ENCODE data around the gene EPHA2. TPM values are rescaled to one million over a fixed set of nuclear protein-coding genes. Genes with fewer than 3 reads are reported as not detected.

The EPHA2 gene
- total RNA-seq, 1 donor from 2014 or later, result not detected

- no peaks in the 10 kb centered on the region for H3K36me3 Mint-ChIP-seq (ENCODE audit: low read depth)
Measured at GRCh38 chr1:16178596-16179497, 23.0 kb upstream of the EPHA2 start.

GRCh38 chr1:16177306-16177705, 21.4 kb upstream of the EPHA2 start:
- no peaks in the 10 kb centered on the region for H3K36me3 Mint-ChIP-seq (ENCODE audit: low read depth)
- intact Hi-C loops (cut with micrococcal nuclease), result no loop called here
- H3K4me3 Mint-ChIP-seq (ENCODE audit: low read depth), result no peak overlapping the region
- no peaks in the 10 kb centered on the region for H3K9me3 Mint-ChIP-seq
- no peaks in the 10 kb centered on the region for H3K4me1 Mint-ChIP-seq (ENCODE audit: low read depth)
- no peak overlapping the region for H3K27ac Mint-ChIP-seq
- no peaks in the 10 kb centered on the region for H3K27me3 Mint-ChIP-seq (ENCODE audit: low read depth)
- DNase-seq (ENCODE audit: low spot score), result no peak

More at GRCh38 chr1:16178596-16179497, 23.0 kb upstream of the EPHA2 start:
- intact Hi-C loops (cut with micrococcal nuclease), result no loop called here
- no peak for DNase-seq (ENCODE audit: low spot score)
- H3K27me3 Mint-ChIP-seq (ENCODE audit: low read depth), result no peaks in the 10 kb centered on the region
- no peaks in the 10 kb centered on the region for H3K4me1 Mint-ChIP-seq (ENCODE audit: low read depth)
- H3K27ac Mint-ChIP-seq, result no peak overlapping the region
- H3K9me3 Mint-ChIP-seq, result no peaks in the 10 kb centered on the region
- no peak overlapping the region for H3K4me3 Mint-ChIP-seq (ENCODE audit: low read depth)

GRCh38 chr1:16176653-16177052, 20.8 kb upstream of the EPHA2 start:
- DNase-seq (ENCODE audit: low spot score), result no peak
- H3K4me3 Mint-ChIP-seq (ENCODE audit: low read depth), result no peak overlapping the region
- no peaks in the 10 kb centered on the region for H3K4me1 Mint-ChIP-seq (ENCODE audit: low read depth)
- H3K27me3 Mint-ChIP-seq (ENCODE audit: low read depth), result no peaks in the 10 kb centered on the region
- H3K27ac Mint-ChIP-seq, result no peak overlapping the region
- H3K9me3 Mint-ChIP-seq, result no peaks in the 10 kb centered on the region
- intact Hi-C loops (cut with micrococcal nuclease), result no loop called here
- H3K36me3 Mint-ChIP-seq (ENCODE audit: low read depth), result no peaks in the 10 kb centered on the region

- Mint-ChIP-seq H3K4me3 (ENCODE audit: low read depth) (no peak overlapping the region), H3K4me1 (ENCODE audit: low read depth) (no peaks in the 10 kb centered on the region), H3K36me3 (ENCODE audit: low read depth) (no peaks in the 10 kb centered on the region), H3K9me3 (no peaks in the 10 kb centered on the region), H3K27ac (no peak overlapping the region), H3K27me3 (ENCODE audit: low read depth) (peaks cover 3% of the 10 kb centered on the region)
- intact Hi-C loops (cut with micrococcal nuclease), result no loop called here
- DNase-seq (ENCODE audit: low spot score), result no peak
Measured at GRCh38 chr1:16175610-16176553, 20.0 kb upstream of the EPHA2 start.

- Mint-ChIP-seq H3K4me3 (ENCODE audit: low read depth) (no peak overlapping the region), H3K27ac (no peak overlapping the region), H3K4me1 (ENCODE audit: low read depth) (no peaks in the 10 kb centered on the region), H3K27me3 (ENCODE audit: low read depth) (peaks cover 3% of the 10 kb centered on the region), H3K36me3 (ENCODE audit: low read depth) (no peaks in the 10 kb centered on the region), H3K9me3 (no peaks in the 10 kb centered on the region)
- intact Hi-C loops (cut with micrococcal nuclease), result no loop called here
- no peak for DNase-seq (ENCODE audit: low spot score)
Measured at GRCh38 chr1:16174886-16175598, 19.2 kb upstream of the EPHA2 start.

- peaks cover under 1% of the 10 kb centered on the region for H3K4me1 Mint-ChIP-seq (ENCODE audit: low read depth)
- no peak overlapping the region for H3K4me3 Mint-ChIP-seq (ENCODE audit: low read depth)
- H3K9me3 Mint-ChIP-seq, result no peaks in the 10 kb centered on the region
- H3K36me3 Mint-ChIP-seq (ENCODE audit: low read depth), result no peaks in the 10 kb centered on the region
- DNase-seq (ENCODE audit: low spot score), result no peak
- intact Hi-C loops (cut with micrococcal nuclease), result no loop called here
- no peak overlapping the region for H3K27ac Mint-ChIP-seq
- H3K27me3 Mint-ChIP-seq (ENCODE audit: low read depth), result peaks cover 7% of the 10 kb centered on the region
Measured at GRCh38 chr1:16174261-16174868, 18.5 kb upstream of the EPHA2 start.

- Mint-ChIP-seq H3K4me1 (ENCODE audit: low read depth) (peaks cover 6% of the 10 kb centered on the region), H3K27ac (no peak overlapping the region), H3K4me3 (ENCODE audit: low read depth) (no peak overlapping the region), H3K36me3 (ENCODE audit: low read depth) (no peaks in the 10 kb centered on the region), H3K9me3 (no peaks in the 10 kb centered on the region), H3K27me3 (ENCODE audit: low read depth) (peaks cover 13% of the 10 kb centered on the region)
- intact Hi-C loops (cut with micrococcal nuclease), result no loop called here
- no peak for DNase-seq (ENCODE audit: low spot score)
Measured at GRCh38 chr1:16173447-16174260, 17.8 kb upstream of the EPHA2 start.

GRCh38 chr1:16172964-16173446, 17.1 kb upstream of the EPHA2 start:
- intact Hi-C loops (cut with micrococcal nuclease), result no loop called here
- Mint-ChIP-seq H3K36me3 (ENCODE audit: low read depth) (no peaks in the 10 kb centered on the region), H3K4me3 (ENCODE audit: low read depth) (no peak overlapping the region), H3K27me3 (ENCODE audit: low read depth) (peaks cover 16% of the 10 kb centered on the region), H3K9me3 (no peaks in the 10 kb centered on the region), H3K27ac (no peak overlapping the region), H3K4me1 (ENCODE audit: low read depth) (peaks cover 8% of the 10 kb centered on the region)
- no peak for DNase-seq (ENCODE audit: low spot score)

- intact Hi-C loops (cut with micrococcal nuclease), result no loop called here
- Mint-ChIP-seq H3K4me3 (ENCODE audit: low read depth) (no peak overlapping the region), H3K9me3 (no peaks in the 10 kb centered on the region), H3K27ac (no peak overlapping the region), H3K27me3 (ENCODE audit: low read depth) (peaks cover 16% of the 10 kb centered on the region), H3K4me1 (ENCODE audit: low read depth) (peaks cover 8% of the 10 kb centered on the region), H3K36me3 (ENCODE audit: low read depth) (no peaks in the 10 kb centered on the region)
- no peak for DNase-seq (ENCODE audit: low spot score)
Measured at GRCh38 chr1:16172218-16172830, 16.5 kb upstream of the EPHA2 start.

- no peak for DNase-seq (ENCODE audit: low spot score)
- H3K9me3 Mint-ChIP-seq, result no peaks in the 10 kb centered on the region
- intact Hi-C loops (cut with micrococcal nuclease), result no loop called here
- H3K4me1 Mint-ChIP-seq (ENCODE audit: low read depth), result peaks cover 8% of the 10 kb centered on the region
- peaks cover 16% of the 10 kb centered on the region for H3K27me3 Mint-ChIP-seq (ENCODE audit: low read depth)
- no peaks in the 10 kb centered on the region for H3K36me3 Mint-ChIP-seq (ENCODE audit: low read depth)
- no peak overlapping the region for H3K4me3 Mint-ChIP-seq (ENCODE audit: low read depth)
- H3K27ac Mint-ChIP-seq, result no peak overlapping the region
Measured at GRCh38 chr1:16171314-16172151, 15.7 kb upstream of the EPHA2 start.

- H3K27ac Mint-ChIP-seq, result no peak overlapping the region
- H3K36me3 Mint-ChIP-seq (ENCODE audit: low read depth), result no peaks in the 10 kb centered on the region
- intact Hi-C loops (cut with micrococcal nuclease), result no loop called here
- peaks cover 11% of the 10 kb centered on the region for H3K4me1 Mint-ChIP-seq (ENCODE audit: low read depth)
- H3K4me3 Mint-ChIP-seq (ENCODE audit: low read depth), result no peak overlapping the region
- H3K27me3 Mint-ChIP-seq (ENCODE audit: low read depth), result peaks cover 27% of the 10 kb centered on the region
- H3K9me3 Mint-ChIP-seq, result no peaks in the 10 kb centered on the region
- DNase-seq (ENCODE audit: low spot score), result no peak
Measured at GRCh38 chr1:16170283-16170673, 14.4 kb upstream of the EPHA2 start.
